ENCODE data around the gene DNAL1.

DNA sequence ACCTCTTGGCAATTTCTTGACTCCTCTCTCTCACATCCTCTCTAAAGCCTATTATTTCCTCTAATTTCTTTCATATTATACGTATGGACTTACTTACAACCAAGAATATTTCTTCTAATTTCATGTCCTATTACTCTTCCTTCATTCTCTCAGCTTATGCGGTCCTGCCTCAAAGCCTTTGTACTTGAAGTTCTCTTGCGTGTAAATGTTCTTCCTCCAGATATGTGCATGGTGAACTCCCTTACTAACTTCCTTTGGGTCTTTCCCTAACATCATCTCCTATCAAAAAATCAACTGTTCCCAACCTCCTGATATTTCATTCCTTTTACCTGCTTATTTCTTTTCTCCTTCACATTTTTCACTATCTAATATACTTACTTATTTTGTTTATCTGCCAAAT, 23.1 kb downstream of the DNAL1 start:
- no peak for TF ChIP-seq KDM1A (IDR thresholded peaks at IDR 0.05; ENCODE audit: low read depth)
- TF ChIP-seq JUNB (IDR thresholded peaks at IDR 0.05): no peak
- TF ChIP-seq EP300 (IDR thresholded peaks at IDR 0.05): no peak

All from A549 (cell line).